ENCODE results near the gene ATP2B2.

ATP2B2 gene

DNA sequence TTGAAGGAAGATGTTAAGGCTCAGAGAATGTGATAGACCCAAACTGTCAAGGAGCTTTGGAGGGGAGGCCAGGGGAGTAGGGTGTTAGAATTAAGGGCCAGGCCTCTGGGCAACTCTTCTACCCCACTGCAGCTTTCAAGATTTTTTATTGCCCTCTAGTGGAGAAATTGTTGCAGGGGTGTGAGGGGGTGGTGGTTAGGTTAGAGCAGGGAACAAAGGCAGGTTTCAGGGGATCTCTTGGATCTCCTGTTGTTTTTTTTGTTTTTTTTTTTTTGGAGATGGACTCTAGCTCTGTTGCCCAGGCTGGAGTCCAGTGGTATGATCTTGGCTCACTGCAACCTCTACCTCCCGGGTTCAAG lies 183.1 kb downstream of the ATP2B2 start:
- Mint-ChIP-seq H3K9me3 (no peaks in the 10 kb centered on the region), H3K4me3 (no peak overlapping the region), H3K27me3 (no peaks in the 10 kb centered on the region), H3K4me1 (peaks cover 24% of the 10 kb centered on the region), H3K27ac (no peak overlapping the region), H3K36me3 (ENCODE audit: low read depth) (peaks cover 12% of the 10 kb centered on the region)
- ATAC-seq (peak; percentile 23), DNase-seq (no peak)

DNA sequence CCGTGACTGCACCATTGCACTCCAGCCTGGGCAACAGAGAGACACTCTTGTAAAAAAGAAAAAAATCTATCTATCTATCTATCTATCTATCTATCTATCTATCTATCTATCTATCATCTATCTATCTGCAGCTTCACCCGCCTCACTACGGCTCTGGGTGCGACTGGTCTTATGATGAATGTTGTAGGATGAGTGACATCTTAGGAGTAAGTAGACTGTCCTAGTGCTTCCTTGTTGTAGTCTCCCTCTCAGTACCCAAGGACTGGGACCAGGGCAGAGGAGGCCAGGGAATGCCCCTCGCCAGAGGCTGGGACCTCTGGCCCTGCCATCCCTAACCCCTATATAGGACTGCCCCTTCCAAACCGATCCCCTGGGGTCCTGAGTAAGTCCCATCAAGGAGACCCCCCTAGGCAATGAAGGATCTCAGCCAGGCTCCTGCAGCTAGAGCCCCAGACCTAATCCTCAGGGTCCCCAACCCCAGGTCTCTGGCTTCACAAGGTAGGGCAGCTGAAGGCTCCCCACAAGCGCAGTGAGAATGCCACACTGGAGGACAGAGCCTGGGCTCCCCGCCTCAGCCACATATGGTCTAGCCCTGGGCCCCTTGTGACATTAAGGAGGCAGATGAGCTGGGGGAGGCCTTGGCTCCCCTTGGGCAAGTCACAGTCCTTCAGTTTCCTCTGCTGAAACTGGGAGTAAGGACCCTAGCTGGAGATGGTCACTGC lies 183.6 kb downstream of the ATP2B2 start:
- H3K4me1 Mint-ChIP-seq: peaks cover 24% of the 10 kb centered on the region
- no peaks in the 10 kb centered on the region for H3K27me3 Mint-ChIP-seq
- H3K36me3 Mint-ChIP-seq (ENCODE audit: low read depth): peaks cover 15% of the 10 kb centered on the region
- no peaks in the 10 kb centered on the region for H3K9me3 Mint-ChIP-seq
- ATAC-seq (no peak), DNase-seq (no peak)
- peak overlapping the region; percentile 94 for H3K4me3 Mint-ChIP-seq
- no peak overlapping the region for H3K27ac Mint-ChIP-seq

DNA sequence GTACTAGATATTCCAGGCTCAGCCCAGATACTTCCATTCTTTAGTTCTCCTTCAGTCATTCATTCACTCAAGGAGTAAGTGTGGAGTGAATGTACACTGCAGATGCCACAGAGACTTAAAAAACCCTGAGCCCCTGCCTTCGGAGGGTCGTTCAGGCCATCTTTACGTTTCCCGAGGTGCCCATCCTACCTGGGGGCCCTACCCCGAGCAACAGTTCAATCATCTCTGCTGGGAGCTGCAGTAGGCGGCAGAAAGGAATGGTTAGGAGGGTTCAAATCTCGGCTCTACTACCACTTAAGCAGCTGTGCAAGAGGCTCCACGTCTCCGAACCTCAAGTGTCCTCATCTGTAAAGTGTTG lies 185.1 kb downstream of the ATP2B2 start:
- peak overlapping the region; percentile 94 for H3K4me3 Mint-ChIP-seq
- no peak for DNase-seq

GRCh38 chr3:10319804-10320203 lies 185.6 kb downstream of the ATP2B2 start:
- peaks cover 24% of the 10 kb centered on the region for H3K4me1 Mint-ChIP-seq

More for the DNA sequence above, 185.1 kb downstream of the ATP2B2 start:
- Mint-ChIP-seq H3K36me3 (ENCODE audit: low read depth) (peaks cover 15% of the 10 kb centered on the region), H3K27me3 (no peaks in the 10 kb centered on the region), H3K4me1 (peaks cover 24% of the 10 kb centered on the region), H3K27ac (peak overlapping the region; percentile 88), H3K9me3 (no peaks in the 10 kb centered on the region)
- no peak for ATAC-seq

DNA sequence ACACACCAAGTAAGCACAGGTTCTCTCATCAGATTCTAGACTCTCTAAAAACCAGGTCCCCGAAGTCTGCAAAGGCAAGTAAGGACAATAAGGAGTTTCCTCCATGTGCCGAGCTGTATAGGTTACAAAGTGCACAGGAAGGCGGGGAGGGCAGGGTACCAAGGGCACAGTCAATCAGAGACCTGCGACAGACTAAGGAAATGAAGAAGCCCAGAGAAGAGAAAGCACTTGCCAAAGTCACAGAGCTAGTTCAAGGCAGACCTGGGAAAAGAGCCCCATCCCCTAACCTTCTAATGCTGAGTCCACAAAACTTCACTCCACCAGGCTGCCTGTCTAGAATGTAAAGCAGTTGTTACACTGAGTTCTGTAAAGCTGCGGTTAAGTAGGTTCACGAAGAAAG lies 186.1 kb downstream of the ATP2B2 start:
- no peak for ATAC-seq
- no peak for DNase-seq
- Mint-ChIP-seq H3K4me3 (peak overlapping the region; percentile 73), H3K27me3 (no peaks in the 10 kb centered on the region), H3K27ac (peak overlapping the region; percentile 62), H3K9me3 (no peaks in the 10 kb centered on the region), H3K36me3 (ENCODE audit: low read depth) (peaks cover 22% of the 10 kb centered on the region), H3K4me1 (peaks cover 24% of the 10 kb centered on the region)

More at GRCh38 chr3:10319804-10320203, 185.6 kb downstream of the ATP2B2 start:
- Mint-ChIP-seq H3K36me3 (ENCODE audit: low read depth) (peaks cover 17% of the 10 kb centered on the region), H3K27ac (peak overlapping the region; percentile 88), H3K9me3 (no peaks in the 10 kb centered on the region), H3K4me3 (peak overlapping the region; percentile 94), H3K27me3 (no peaks in the 10 kb centered on the region)
- ATAC-seq (no peak), DNase-seq (no peak)

DNA sequence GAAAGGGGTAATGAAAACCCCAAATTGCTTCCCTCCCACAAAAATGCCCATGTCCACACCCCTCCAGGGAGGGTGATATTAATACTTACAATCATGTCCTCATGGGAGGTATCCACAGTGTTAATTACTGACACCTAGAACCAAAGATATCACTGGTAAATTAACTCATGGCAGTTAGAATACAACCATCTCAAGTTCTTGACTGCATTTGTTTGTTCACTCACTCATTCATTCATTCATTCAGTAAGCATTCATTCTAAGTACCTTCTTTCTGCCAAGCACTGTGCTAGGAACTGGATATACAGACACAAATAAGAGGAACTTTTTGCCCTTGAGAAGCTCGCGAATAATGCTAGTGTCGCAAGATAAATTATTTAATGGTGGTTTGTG lies 187.4 kb downstream of the ATP2B2 start:
- Mint-ChIP-seq H3K9me3 (no peaks in the 10 kb centered on the region), H3K27me3 (no peaks in the 10 kb centered on the region), H3K4me1 (peaks cover 24% of the 10 kb centered on the region), H3K36me3 (ENCODE audit: low read depth) (peaks cover 28% of the 10 kb centered on the region), H3K4me3 (no peak overlapping the region), H3K27ac (no peak overlapping the region)
- ATAC-seq (no peak), DNase-seq (no peak)

GRCh38 chr3:10317311-10317960 lies 187.9 kb downstream of the ATP2B2 start:
- no peak overlapping the region for H3K4me3 Mint-ChIP-seq
- ATAC-seq: no peak
- H3K27ac Mint-ChIP-seq: no peak overlapping the region
- H3K36me3 Mint-ChIP-seq (ENCODE audit: low read depth): peaks cover 32% of the 10 kb centered on the region
- H3K27me3 Mint-ChIP-seq: no peaks in the 10 kb centered on the region
- DNase-seq: no peak
- H3K4me1 Mint-ChIP-seq: peaks cover 24% of the 10 kb centered on the region
- H3K9me3 Mint-ChIP-seq: no peaks in the 10 kb centered on the region

DNA sequence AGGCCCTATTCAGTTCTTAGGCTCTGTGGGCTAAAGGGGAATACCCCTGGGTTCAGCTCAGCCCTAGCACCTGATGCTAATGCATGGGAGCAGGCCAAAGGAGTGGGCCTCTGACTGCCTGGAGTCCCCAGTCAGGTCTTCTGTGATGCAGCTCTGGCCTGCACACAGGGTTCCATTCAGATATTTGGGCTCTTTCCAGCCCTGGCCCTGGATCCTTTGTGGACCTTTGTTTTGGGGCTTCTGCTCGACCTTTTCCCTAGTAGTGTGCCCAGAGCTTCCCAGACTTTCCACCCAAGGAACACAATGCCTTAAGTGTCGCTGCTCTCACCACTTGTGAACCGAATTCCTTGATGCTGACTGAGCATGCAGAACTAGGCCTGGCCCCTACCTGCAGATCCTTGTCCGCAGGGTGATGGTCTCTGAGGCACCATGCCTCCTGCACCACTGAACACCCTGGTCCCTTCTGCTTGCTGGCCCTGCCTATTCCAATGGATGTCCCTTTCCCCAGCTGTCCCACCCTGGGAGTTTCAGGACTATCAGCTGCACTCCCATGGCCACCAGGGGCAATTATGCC lies 189.5 kb downstream of the ATP2B2 start:
- Mint-ChIP-seq H3K27me3 (no peaks in the 10 kb centered on the region), H3K9me3 (no peaks in the 10 kb centered on the region), H3K27ac (no peak overlapping the region), H3K36me3 (ENCODE audit: low read depth) (peaks cover 39% of the 10 kb centered on the region), H3K4me3 (no peak overlapping the region), H3K4me1 (peaks cover 18% of the 10 kb centered on the region)
- no peak for ATAC-seq
- DNase-seq: no peak

DNA sequence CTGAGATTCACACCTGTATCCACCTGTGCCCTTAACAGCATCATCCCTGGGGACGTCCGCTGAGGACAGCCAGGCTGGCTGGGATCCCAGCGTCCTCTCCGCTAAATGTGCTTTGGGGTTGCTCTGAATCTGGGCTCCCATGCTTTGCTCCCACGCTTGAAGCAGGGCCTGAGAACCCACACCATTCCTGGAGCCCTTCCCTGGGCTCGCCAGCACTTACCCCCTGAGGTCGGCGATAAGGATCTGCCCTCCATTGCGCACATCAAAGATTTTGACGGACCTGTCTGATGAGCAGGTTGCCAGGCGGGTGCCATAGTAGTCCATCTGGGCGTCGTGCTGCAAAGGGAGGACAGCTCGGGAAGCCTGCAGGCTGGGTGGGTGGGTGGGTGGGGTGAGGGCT lies 190.3 kb downstream of the ATP2B2 start:
- Mint-ChIP-seq H3K36me3 (ENCODE audit: low read depth) (peaks cover 45% of the 10 kb centered on the region), H3K27ac (no peak overlapping the region)
- ATAC-seq: no peak

DNA sequence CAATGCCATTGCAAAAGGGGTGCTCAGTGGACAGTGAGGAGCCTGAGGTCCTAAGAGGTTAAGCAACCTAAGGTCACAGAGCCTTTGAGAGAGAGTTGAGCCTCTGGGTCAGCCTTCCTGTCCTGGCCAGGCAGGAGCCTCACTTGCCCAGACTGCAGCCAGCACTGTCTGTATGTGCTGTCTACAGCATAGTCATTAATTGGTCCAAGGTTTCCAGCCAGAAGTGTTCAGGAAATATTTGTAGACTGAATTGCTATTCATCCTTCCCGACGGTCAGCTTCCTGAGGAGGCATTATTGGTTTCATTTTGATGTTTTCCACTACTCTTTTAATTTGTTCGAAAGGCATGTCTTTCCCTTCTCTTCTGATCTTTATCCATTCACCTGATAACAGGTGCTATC lies 192.5 kb downstream of the ATP2B2 start:
- peak overlapping the region; percentile 3 for H3K27ac Mint-ChIP-seq
- H3K9me3 Mint-ChIP-seq: no peaks in the 10 kb centered on the region
- peaks cover 3% of the 10 kb centered on the region for H3K4me1 Mint-ChIP-seq
- no peak overlapping the region for H3K4me3 Mint-ChIP-seq
- DNase-seq (no peak), ATAC-seq (no peak)
- no peaks in the 10 kb centered on the region for H3K27me3 Mint-ChIP-seq
- H3K36me3 Mint-ChIP-seq (ENCODE audit: low read depth): peaks cover 40% of the 10 kb centered on the region

More for the DNA sequence above, 190.3 kb downstream of the ATP2B2 start:
- Mint-ChIP-seq H3K9me3 (no peaks in the 10 kb centered on the region), H3K4me1 (peaks cover 20% of the 10 kb centered on the region), H3K4me3 (no peak overlapping the region), H3K27me3 (no peaks in the 10 kb centered on the region)
- no peak for DNase-seq

GRCh38 chr3:10312391-10312790 lies 193.0 kb downstream of the ATP2B2 start:
- Mint-ChIP-seq H3K27ac (no peak overlapping the region), H3K4me1 (peaks cover 3% of the 10 kb centered on the region), H3K27me3 (no peaks in the 10 kb centered on the region), H3K36me3 (ENCODE audit: low read depth) (peaks cover 43% of the 10 kb centered on the region), H3K4me3 (no peak overlapping the region), H3K9me3 (no peaks in the 10 kb centered on the region)
- no peak for DNase-seq
- no peak for ATAC-seq

- no peak overlapping the region for H3K27ac Mint-ChIP-seq
- no peak overlapping the region for H3K4me3 Mint-ChIP-seq
- H3K4me1 Mint-ChIP-seq: peaks cover 3% of the 10 kb centered on the region
- no peak for ATAC-seq
- no peaks in the 10 kb centered on the region for H3K9me3 Mint-ChIP-seq
- peaks cover 46% of the 10 kb centered on the region for H3K36me3 Mint-ChIP-seq (ENCODE audit: low read depth)
- H3K27me3 Mint-ChIP-seq: no peaks in the 10 kb centered on the region
- DNase-seq: no peak
These were observed 193.7 kb downstream of the ATP2B2 start for GRCh38 chr3:10311710-10312109.

DNA sequence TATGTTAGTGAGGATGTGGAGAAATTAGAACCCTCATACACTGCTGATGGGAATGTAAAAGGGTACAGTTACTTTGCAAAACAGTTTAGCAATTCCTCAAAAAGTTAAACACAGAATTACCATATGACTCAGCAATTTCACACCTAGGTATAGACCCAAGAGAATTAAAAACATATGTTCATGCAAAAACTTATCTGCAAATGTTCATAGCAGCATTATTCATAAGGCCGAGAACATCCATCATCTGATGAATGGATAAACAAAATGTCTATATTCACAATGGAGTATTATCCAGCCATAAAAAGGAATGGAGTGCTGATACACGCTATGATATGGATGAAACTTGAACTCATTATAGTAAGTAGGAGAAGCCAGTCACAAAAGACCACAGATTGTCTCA lies 194.8 kb downstream of the ATP2B2 start:
- peaks cover 55% of the 10 kb centered on the region for H3K36me3 Mint-ChIP-seq (ENCODE audit: low read depth)
- H3K4me3 Mint-ChIP-seq: no peak overlapping the region
- peaks cover 3% of the 10 kb centered on the region for H3K4me1 Mint-ChIP-seq
- no peak for DNase-seq
- no peaks in the 10 kb centered on the region for H3K9me3 Mint-ChIP-seq
- no peak for ATAC-seq
- no peaks in the 10 kb centered on the region for H3K27me3 Mint-ChIP-seq
- peak overlapping the region; percentile 55 for H3K27ac Mint-ChIP-seq

DNA sequence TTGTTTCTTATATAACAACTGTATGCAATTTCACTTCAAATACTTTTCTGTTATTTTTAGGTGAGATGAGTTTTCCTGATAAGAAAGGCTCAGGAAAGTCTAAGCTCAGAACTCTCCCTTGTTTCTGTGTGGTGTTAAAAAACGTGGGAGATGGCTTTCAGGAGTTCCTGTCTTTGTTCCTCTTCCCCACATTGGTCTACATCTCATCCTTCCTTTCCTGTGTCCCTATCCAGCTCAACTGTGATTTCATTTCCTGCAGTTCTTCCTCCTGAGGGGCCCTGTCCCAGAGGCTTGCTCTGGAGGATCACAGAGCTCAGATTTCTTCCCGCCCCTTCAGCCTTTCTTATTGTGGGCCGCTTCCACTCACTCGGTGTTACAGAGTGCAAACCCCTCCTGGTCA lies 195.7 kb downstream of the ATP2B2 start:
- no peak overlapping the region for H3K4me3 Mint-ChIP-seq
- no peaks in the 10 kb centered on the region for H3K27me3 Mint-ChIP-seq
- DNase-seq: no peak
- H3K4me1 Mint-ChIP-seq: peaks cover 3% of the 10 kb centered on the region
- H3K36me3 Mint-ChIP-seq (ENCODE audit: low read depth): peaks cover 59% of the 10 kb centered on the region
- no peaks in the 10 kb centered on the region for H3K9me3 Mint-ChIP-seq
- ATAC-seq: no peak
- no peak overlapping the region for H3K27ac Mint-ChIP-seq

DNA sequence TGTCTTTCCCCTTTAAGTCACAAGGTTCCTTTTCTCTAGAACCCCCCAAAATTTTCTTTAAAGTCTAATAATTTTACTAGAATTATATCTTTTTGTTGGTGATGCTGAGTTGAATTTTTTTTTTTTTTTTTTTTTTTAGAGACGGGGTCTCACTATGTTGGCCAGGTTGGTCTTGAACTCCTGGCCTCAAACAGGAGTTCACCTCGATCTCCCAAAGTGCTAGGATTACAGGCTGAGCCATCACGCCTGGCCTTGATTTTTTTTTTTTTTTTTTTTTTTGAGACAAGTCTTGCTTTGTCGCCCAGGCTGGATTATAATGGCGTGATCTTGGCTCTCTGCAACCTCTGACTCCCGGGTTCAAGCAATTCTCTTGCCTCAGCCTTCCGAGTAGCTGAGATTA lies 196.7 kb downstream of the ATP2B2 start:
- Mint-ChIP-seq H3K4me3 (no peak overlapping the region), H3K27ac (no peak overlapping the region), H3K4me1 (peaks cover 3% of the 10 kb centered on the region), H3K36me3 (ENCODE audit: low read depth) (peaks cover 55% of the 10 kb centered on the region), H3K9me3 (no peaks in the 10 kb centered on the region), H3K27me3 (no peaks in the 10 kb centered on the region)
- DNase-seq (no peak), ATAC-seq (no peak)

Data from activated naive CD8-positive, alpha-beta T cell treated with anti-CD3 and anti-CD28 coated beads, Interleukin-2, amount 50 U/mL, for 24 hours (primary cell).